Stimulated activated naive CD8-positive, alpha-beta T cell treated with anti-CD3 and anti-CD28 coated beads, Interleukin-15, amount 100 ng/mL, for 72 hours (primary cell): ENCODE results near the gene CEP57L1.
"Not testable (repeated sequence)": the region's sequence is repeated elsewhere in the genome, so short reads cannot be mapped to it uniquely, and the experiment has no call there.

Experiments
- ATAC-seq: fragments of 150-1000 bp; cut with Tn5 transposase; 2 replicates; pipeline ENCODE4 v1.10.0; 2021; ENCODE audit warnings: mild to moderate bottlenecking, moderate library complexity
- DNase-seq, 2 donors: peaks; one replicate each; pipeline ENCODE4 v3.0.0; 2021 to 2022
- H3K27ac Mint-ChIP-seq, 2 donors: one replicate each; pipeline ENCODE4 v1.8.0; 2022; ENCODE audit warnings: mild to moderate bottlenecking in 2 of 2, mixed read lengths in 2 of 2, moderate library complexity in 2 of 2
- H3K27me3 Mint-ChIP-seq: one replicate; pipeline ENCODE4 v1.8.0; 2022; ENCODE audit warnings: mixed read lengths
- H3K4me1 Mint-ChIP-seq: one replicate; pipeline ENCODE4 v1.8.0; 2022; ENCODE audit warnings: mild to moderate bottlenecking, mixed read lengths
- H3K4me3 Mint-ChIP-seq, 2 donors: one replicate each; pipeline ENCODE4 v1.8.0; 2022; ENCODE audit warnings: mild to moderate bottlenecking in 2 of 2, mixed read lengths in 2 of 2, moderate library complexity in 1 of 2
- H3K9me3 Mint-ChIP-seq, 2 donors: one replicate each; pipeline ENCODE4 v1.8.0; 2022; ENCODE audit warnings: mixed read lengths in 2 of 2

Gene CEP57L1

DNA sequence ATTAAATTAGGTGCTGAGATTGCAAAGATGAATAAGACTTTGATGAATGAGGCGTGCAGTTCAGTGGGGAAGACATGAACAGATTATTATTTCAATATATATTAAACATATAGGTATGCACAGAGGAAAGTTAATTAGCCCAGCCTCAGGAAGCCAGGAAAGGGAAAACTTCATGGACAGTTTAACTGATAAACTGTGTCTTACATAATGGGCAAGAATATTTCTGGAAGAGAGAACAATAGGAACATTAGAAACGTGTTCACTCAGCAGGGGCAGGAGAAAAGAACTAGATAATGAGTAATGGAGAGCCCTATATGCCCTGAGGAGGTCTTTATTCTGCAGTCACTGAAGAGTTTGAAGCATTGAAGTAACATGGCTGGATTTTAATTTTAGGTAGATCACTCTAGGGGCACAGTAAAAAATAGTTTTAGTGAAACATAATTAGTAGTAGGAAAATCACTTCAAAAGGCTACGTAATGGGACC, 23.6 kb downstream of the CEP57L1 start:
- Mint-ChIP-seq H3K9me3 (no peaks in the 10 kb centered on the region), H3K27ac (peak overlapping the region in 1 of 2 donors; percentile 3), H3K4me1 (peaks cover 7% of the 10 kb centered on the region), H3K4me3 (no peak overlapping the region), H3K27me3 (no peaks in the 10 kb centered on the region)
- ATAC-seq (no peak), DNase-seq (no peak)

DNA sequence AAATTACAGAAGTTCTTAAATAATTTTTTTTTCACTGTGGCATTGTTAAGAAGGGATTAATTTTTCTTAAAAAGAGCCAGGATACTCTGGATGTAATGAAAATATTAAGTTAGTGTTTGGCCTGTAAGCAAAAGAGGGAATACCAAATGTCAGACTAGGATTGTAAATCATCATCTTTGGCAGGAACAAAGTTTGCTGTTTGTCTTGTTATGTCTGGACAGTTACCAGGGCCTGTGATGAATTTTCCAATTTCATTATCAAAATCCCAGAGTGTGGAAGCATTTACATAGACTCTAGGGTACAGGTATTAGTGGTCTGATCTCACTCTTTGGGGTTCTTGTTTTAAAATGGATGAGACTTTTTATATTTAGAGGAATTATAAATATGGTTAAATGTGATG, 26.1 kb downstream of the CEP57L1 start:
- ATAC-seq (no peak), DNase-seq (no peak)

DNA sequence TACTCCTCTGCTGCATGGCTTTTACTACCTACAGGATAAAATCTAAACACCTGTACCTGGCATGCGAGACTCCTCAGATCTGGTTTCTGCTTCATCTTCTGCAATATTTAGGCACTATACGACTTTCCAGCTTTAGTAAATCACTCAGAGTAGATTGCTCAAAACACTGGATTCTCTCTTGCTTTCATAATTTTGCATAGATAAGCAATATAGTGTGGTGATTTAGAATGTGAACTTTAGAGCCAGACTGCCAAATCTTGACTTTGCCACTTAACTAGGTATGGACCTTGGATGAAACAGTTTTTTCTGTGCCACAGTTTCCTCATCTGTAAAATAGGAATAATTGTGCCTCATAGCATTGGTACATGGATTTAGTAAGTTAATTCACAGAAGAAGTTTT, 28.9 kb downstream of the CEP57L1 start:
- no peak overlapping the region for H3K27ac Mint-ChIP-seq

More for the DNA sequence above, 26.1 kb downstream of the CEP57L1 start:
- Mint-ChIP-seq H3K9me3 (no peaks in the 10 kb centered on the region), H3K4me1 (peaks cover 7% of the 10 kb centered on the region), H3K4me3 (no peak overlapping the region), H3K27me3 (no peaks in the 10 kb centered on the region), H3K27ac (peak overlapping the region in 1 of 2 donors; percentile 5)

DNA sequence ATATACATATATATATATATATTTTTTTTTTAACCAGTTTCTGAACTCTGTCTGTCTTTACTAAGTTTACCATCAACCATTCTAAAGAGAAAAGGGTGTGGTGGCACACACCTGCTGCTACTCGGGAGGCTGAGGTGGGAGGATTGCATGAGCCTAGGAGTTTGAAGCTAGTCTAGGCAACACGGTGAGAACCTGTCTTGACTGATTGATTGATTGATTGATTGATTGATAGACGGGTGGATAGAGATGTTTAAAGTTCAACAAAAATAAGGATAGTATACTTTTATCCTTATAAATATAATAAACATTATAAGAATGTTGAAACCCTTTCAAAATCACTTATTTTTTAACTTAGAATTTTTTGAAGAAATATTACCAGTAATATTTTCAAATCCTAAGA, 30.2 kb downstream of the CEP57L1 start:
- ATAC-seq (no peak), DNase-seq (no peak)
- no peak overlapping the region for H3K4me3 Mint-ChIP-seq
- no peaks in the 10 kb centered on the region for H3K9me3 Mint-ChIP-seq
- H3K4me1 Mint-ChIP-seq: peaks cover 7% of the 10 kb centered on the region
- no peaks in the 10 kb centered on the region for H3K27me3 Mint-ChIP-seq
- H3K27ac Mint-ChIP-seq: no peak overlapping the region

More for the DNA sequence above, 28.9 kb downstream of the CEP57L1 start:
- Mint-ChIP-seq H3K4me1 (peaks cover 7% of the 10 kb centered on the region), H3K9me3 (no peaks in the 10 kb centered on the region), H3K4me3 (no peak overlapping the region), H3K27me3 (no peaks in the 10 kb centered on the region)
- ATAC-seq (no peak), DNase-seq (no peak)

DNA sequence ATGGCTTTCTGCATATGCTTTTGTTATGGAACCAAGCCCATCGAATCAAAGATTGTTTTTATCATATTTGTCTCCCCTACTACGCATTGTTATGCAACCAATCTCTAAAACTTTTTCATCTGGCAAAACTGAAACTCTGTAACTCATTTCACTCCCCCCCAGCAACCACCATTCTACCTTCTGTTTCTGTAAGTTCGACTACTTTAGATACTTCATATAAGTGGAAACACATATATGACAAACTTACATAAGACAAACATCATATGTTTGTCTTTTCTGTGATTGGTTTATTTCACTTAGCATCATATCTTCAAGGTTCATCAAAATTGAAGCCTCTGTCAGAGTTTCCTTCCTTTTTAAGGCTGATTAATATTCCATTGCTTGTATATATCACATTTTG, 34.8 kb downstream of the CEP57L1 start:
- H3K4me1 Mint-ChIP-seq: peaks cover 6% of the 10 kb centered on the region
- H3K9me3 Mint-ChIP-seq: no peaks in the 10 kb centered on the region
- ATAC-seq (peak; percentile 54), DNase-seq (no peak)
- no peak overlapping the region for H3K4me3 Mint-ChIP-seq
- H3K27me3 Mint-ChIP-seq: no peaks in the 10 kb centered on the region
- no peak overlapping the region for H3K27ac Mint-ChIP-seq

DNA sequence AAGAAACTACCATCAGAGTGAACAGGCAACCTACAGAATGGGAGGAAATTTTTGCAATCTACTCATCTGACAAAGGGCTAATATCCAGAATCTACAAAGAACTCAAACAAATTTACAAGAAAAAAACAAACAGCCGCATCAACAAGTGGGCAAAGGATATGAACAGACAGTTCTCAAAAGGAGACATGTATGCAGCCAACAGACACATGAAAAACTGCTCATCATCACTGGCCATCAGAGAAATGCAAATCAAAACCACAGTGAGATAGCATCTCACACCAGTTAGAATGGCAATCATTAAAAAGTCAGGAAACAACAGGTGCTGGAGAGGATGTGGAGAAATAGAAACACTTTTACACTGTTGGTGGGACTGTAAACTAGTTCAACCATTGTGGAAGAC, 40.3 kb downstream of the CEP57L1 start:
- DNase-seq, H3K4me3 Mint-ChIP-seq, H3K9me3 Mint-ChIP-seq, H3K27ac Mint-ChIP-seq, H3K27me3 Mint-ChIP-seq, H3K4me1 Mint-ChIP-seq, ATAC-seq: not testable (repeated sequence)

DNA sequence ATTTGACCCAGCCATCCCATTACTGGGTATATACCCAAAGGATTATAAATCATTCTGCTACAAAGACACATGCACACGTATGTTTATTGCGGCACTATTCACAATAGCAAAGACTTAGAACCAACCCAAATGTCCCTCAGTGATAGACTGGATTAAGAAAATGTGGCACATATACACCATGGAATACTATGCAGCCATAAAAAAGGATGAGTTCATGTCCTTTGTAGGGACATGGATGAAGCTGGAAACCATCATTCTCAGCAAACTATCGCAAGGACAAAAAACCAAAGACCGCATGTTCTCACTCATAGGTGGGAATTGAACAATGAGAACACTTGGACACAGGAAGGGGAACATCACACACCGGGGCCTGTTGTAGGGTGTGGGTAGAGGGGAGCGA, 40.7 kb downstream of the CEP57L1 start:
- H3K4me1 Mint-ChIP-seq, H3K27me3 Mint-ChIP-seq, ATAC-seq, H3K9me3 Mint-ChIP-seq, H3K4me3 Mint-ChIP-seq, DNase-seq, H3K27ac Mint-ChIP-seq: not testable (repeated sequence)

DNA sequence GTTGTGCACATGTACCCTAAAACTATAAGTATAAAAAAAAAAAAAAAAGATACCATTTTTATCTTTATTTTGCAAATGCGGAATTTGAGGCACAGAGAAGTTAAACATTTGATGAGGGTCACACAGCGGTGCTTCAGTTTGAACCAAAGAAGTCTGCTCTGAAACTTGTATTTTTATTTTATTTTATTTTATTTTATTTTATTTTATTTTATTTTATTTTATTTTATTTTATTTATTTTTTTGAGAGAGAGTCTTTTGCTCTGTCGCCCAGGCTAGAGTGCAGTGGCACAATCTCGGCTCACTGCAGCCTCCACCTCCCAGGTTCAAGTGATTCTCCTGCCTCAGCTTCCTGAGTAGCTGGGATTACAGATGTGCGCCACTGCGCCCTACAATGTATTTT, 41.2 kb downstream of the CEP57L1 start:
- not testable (repeated sequence) for H3K27me3 Mint-ChIP-seq, ATAC-seq, H3K4me1 Mint-ChIP-seq, H3K9me3 Mint-ChIP-seq, H3K4me3 Mint-ChIP-seq, H3K27ac Mint-ChIP-seq, DNase-seq

DNA sequence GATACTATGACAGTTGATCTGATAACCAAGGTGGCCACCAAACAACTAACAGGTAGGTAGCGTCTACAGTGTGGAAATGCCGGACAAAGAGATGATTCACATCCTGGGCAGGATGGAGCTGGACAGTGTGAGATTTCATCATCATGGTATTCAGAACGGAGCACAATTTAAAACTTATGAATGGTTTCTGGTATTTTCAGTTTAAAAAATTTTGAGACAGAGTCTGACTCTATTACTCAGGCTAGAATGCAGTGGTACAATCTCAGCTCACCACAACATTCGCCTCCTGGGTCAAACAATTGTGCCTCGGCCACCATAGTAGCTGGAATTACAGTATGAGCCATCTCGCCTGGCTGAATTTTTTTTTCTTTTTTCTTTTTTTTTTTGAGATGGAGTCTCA, 43.8 kb downstream of the CEP57L1 start:
- DNase-seq (no peak), ATAC-seq (no peak)
- Mint-ChIP-seq H3K27ac (no peak overlapping the region), H3K9me3 (no peaks in the 10 kb centered on the region), H3K27me3 (no peaks in the 10 kb centered on the region), H3K4me3 (no peak overlapping the region), H3K4me1 (no peaks in the 10 kb centered on the region)

DNA sequence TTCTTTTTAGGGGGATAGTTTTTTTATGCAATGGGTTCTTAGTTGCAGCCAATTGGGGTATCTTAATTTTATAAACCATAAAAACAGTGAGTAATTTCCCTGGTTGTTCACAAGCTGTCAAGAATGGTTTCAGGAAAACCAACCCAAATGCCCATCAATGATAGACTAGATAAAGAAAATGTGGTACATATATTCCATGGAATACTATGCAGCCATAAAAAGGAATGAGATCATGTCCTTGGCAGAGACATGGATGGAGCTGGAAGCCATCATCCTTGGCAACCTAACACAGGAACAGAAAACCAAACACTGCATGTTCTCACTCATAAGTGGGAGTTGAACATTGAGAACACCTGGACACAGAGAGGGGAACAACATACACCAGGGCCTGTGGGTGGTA, 46.8 kb downstream of the CEP57L1 start:
- not testable (repeated sequence) for DNase-seq, H3K4me1 Mint-ChIP-seq, H3K9me3 Mint-ChIP-seq, H3K27me3 Mint-ChIP-seq, ATAC-seq, H3K4me3 Mint-ChIP-seq, H3K27ac Mint-ChIP-seq

DNA sequence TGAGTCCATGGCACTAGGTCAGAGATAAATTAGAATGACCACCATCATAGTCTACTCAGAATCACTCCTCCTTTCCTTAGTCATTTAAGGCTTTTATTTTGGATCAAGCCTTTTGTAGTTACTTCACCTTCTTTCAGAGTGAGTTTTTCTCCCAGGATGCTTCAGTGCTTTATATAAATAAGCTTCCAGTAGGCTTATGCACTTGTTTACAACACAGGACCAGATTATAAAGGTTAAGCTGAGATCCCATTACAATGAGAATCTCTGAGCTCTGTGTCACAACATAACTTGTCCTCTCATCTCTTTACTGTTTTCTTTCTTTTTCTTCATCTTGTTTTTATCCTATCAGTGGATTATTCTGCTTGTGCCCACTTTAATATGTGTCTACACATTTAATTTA, 47.9 kb downstream of the CEP57L1 start:
- Mint-ChIP-seq H3K9me3 (no peaks in the 10 kb centered on the region), H3K4me3 (no peak overlapping the region), H3K4me1 (no peaks in the 10 kb centered on the region), H3K27ac (no peak overlapping the region), H3K27me3 (no peaks in the 10 kb centered on the region)
- ATAC-seq (no peak), DNase-seq (no peak)

DNA sequence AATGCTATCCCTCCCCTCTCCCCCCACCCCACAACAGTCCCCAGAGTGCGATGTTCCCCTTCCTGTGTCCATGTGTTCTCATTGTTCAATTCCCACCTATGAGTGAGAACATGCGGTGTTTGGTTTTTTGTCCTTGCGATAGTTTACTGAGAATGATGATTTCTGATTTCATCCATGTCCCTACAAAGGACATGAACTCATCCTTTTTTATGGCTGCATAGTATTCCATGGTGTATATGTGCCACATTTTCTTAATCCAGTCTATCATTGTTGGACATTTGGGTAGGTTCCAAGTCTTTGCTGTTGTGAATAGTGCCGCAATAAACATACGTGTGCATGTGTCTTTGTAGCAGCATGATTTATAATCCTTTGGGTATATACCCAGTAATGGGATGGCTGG, 52.9 kb downstream of the CEP57L1 start:
- not testable (repeated sequence) for DNase-seq, H3K4me1 Mint-ChIP-seq, H3K4me3 Mint-ChIP-seq, H3K9me3 Mint-ChIP-seq, H3K27me3 Mint-ChIP-seq, ATAC-seq, H3K27ac Mint-ChIP-seq

DNA sequence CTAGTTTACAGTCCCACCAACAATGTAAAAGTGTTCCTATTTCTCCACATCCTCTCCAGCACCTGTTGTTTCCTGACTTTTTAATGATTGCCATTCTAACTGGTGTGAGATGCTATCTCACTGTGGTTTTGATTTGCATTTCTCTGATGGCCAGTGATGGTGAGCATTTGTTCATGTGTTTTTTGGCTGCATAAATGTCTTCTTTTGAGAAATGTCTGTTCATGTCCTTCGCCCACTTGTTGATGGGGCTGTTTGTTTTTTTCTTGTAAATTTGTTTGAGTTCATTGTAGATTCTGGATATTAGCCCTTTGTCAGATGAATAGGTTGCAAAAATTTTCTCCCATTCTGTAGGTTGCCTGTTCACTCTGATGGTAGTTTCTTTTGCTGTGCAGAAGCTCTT, 53.4 kb downstream of the CEP57L1 start:
- not testable (repeated sequence) for H3K27ac Mint-ChIP-seq, H3K27me3 Mint-ChIP-seq

DNA sequence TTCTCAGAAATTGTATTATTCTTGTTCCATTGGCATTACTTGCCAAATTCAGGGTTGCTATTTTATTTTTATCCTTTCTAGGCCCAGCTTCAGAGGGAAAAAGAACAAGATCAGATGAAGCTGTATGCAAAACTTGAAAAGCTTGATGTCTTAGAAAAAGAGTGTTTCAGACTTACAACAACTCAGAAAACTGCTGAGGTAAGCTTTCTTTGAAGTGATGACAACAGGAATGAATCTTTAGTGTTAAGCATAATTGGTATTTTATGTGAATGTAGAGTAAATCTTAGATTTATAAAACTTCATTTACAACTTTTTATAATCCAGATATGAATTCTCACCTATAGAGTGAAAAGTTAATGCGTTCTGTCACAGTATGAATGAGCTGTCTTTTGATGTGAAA, 58.4 kb downstream of the CEP57L1 start:
- H3K27ac Mint-ChIP-seq: no peak overlapping the region
- H3K4me1 Mint-ChIP-seq: no peaks in the 10 kb centered on the region
- ATAC-seq (no peak), DNase-seq (no peak)
- H3K4me3 Mint-ChIP-seq: no peak overlapping the region
- H3K9me3 Mint-ChIP-seq: no peaks in the 10 kb centered on the region
- H3K27me3 Mint-ChIP-seq: no peaks in the 10 kb centered on the region

More for the DNA sequence above, 53.4 kb downstream of the CEP57L1 start:
- DNase-seq, ATAC-seq, H3K9me3 Mint-ChIP-seq, H3K4me1 Mint-ChIP-seq, H3K4me3 Mint-ChIP-seq: not testable (repeated sequence)

DNA sequence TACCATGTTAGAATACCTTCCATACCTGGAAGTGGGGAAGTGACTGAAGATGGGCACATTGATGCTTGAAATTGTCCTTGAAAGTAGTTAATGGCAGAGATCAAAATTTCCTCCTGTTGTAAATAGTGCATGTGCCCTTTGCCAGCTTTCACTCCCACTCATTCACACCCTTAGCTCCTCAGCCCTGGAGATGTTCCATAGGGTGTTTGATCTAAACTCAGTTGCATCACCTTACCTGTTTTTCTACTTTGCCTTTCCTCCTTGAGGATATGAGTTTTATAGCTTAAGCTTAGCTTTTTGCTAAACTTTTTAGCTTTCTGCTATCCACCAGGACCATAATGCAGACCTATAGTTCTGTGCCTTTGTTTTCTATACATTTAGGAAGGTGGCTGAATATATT, 69.0 kb downstream of the CEP57L1 start:
- no peaks in the 10 kb centered on the region for H3K4me1 Mint-ChIP-seq
- DNase-seq: no peak
- H3K4me3 Mint-ChIP-seq: no peak overlapping the region
- no peak overlapping the region for H3K27ac Mint-ChIP-seq
- H3K27me3 Mint-ChIP-seq: no peaks in the 10 kb centered on the region
- H3K9me3 Mint-ChIP-seq: no peaks in the 10 kb centered on the region
- ATAC-seq: no peak

DNA sequence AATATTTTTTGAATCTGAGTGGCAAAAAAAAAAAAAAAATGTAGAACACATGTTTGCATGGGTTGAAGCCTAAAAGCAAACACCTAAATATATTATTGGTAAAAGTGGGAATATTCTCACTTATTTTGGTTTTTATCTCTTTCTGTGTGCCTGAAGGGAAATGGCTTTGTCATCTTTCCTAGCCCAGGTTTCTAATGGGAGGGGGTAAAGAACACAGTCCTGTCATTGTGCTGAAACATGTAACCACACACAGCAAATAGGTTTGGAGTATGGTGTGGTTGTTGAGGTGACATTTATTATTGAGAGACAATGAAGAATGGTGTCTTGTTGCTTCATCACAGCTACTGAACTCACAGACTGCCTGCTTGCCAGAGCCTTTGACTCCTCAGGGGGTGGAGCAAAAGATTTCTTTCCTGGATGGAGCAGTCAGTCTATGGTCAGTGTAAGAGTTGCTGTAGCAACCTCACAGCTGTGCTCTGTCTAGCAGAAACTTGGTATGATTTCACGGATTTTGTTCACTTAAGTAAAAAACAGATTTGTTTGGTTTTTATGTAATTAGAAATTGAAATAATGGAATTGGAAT, 70.2 kb downstream of the CEP57L1 start:
- no peak overlapping the region for H3K27ac Mint-ChIP-seq
- no peaks in the 10 kb centered on the region for H3K9me3 Mint-ChIP-seq
- H3K4me3 Mint-ChIP-seq: no peak overlapping the region
- no peaks in the 10 kb centered on the region for H3K27me3 Mint-ChIP-seq
- H3K4me1 Mint-ChIP-seq: no peaks in the 10 kb centered on the region
- no peak for DNase-seq
- ATAC-seq: no peak

DNA sequence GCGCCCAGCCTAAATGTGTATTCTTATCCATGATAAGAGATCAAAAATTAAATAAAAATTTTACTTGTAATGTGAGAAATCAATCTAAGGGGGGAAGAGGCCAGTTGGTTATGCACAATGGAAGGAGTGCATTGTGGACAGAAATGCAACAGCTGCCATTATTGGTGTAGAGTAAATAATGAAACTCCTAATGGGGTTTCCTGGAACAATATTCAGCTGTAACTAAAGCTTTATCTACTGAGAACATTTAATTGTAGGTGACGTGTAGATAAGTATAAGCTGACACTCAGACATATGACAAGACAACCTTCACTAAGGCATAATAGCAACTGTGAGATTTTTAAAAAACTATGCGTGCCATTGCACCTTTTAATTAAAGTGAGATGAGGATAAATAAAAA, 71.4 kb downstream of the CEP57L1 start:
- no peaks in the 10 kb centered on the region for H3K4me1 Mint-ChIP-seq
- DNase-seq (no peak), ATAC-seq (no peak)
- H3K4me3 Mint-ChIP-seq: no peak overlapping the region
- H3K27me3 Mint-ChIP-seq: no peaks in the 10 kb centered on the region
- H3K9me3 Mint-ChIP-seq: no peaks in the 10 kb centered on the region
- no peak overlapping the region for H3K27ac Mint-ChIP-seq
